ENCODE data around the gene DNAJC1.

The DNAJC1 gene

GRCh38 chr10:22006379-22006884 is 2.9 kb upstream of the DNAJC1 start:
- DNase-seq: no peak

GRCh38 chr10:22005763-22006162 is 2.2 kb upstream of the DNAJC1 start:
- DNase-seq: no peak

GRCh38 chr10:22003964-22004281 is 393 bp upstream of the DNAJC1 start:
- no peak for DNase-seq

GRCh38 chr10:22002591-22003176 is 846 bp downstream of the DNAJC1 start:
- DNase-seq: no peak

- DNase-seq: no peak
Observed at GRCh38 chr10:21995557-21995956, 8.0 kb downstream of the DNAJC1 start.

- DNase-seq: no peak
Observed at GRCh38 chr10:21993360-21994001, 10.0 kb downstream of the DNAJC1 start.

GRCh38 chr10:21991785-21992184 is 11.7 kb downstream of the DNAJC1 start:
- no peak for DNase-seq

GRCh38 chr10:21990449-21990848 is 13.1 kb downstream of the DNAJC1 start:
- no peak for DNase-seq

- peak; percentile 40 for DNase-seq
Observed at GRCh38 chr10:21989453-21990154, 13.9 kb downstream of the DNAJC1 start.

- no peak for DNase-seq
Observed at GRCh38 chr10:21985541-21985940, 18.0 kb downstream of the DNAJC1 start.

- no peak for DNase-seq
Observed at GRCh38 chr10:21981118-21981517, 22.4 kb downstream of the DNAJC1 start.

- DNase-seq: no peak
Observed at GRCh38 chr10:21980691-21981090, 22.8 kb downstream of the DNAJC1 start.

GRCh38 chr10:21978191-21978862 is 25.2 kb downstream of the DNAJC1 start:
- no peak for DNase-seq

GRCh38 chr10:21976739-21977138 is 26.8 kb downstream of the DNAJC1 start:
- DNase-seq: no peak

- DNase-seq: no peak
Observed at GRCh38 chr10:21976280-21976679, 27.2 kb downstream of the DNAJC1 start.

- DNase-seq: peak; percentile 95
Observed at GRCh38 chr10:21975378-21975990, 28.0 kb downstream of the DNAJC1 start.

GRCh38 chr10:21972584-21972983 is 30.9 kb downstream of the DNAJC1 start:
- no peak for DNase-seq

GRCh38 chr10:21969326-21970287 is 33.9 kb downstream of the DNAJC1 start:
- no peak for DNase-seq

GRCh38 chr10:21964983-21965665 is 38.4 kb downstream of the DNAJC1 start:
- no peak for DNase-seq

GRCh38 chr10:21962358-21962757 is 41.2 kb downstream of the DNAJC1 start:
- no peak for DNase-seq

- DNase-seq: no peak
Observed at GRCh38 chr10:21961847-21962246, 41.7 kb downstream of the DNAJC1 start.
